Stimulated activated CD4-positive, alpha-beta T cell treated with anti-CD3 and anti-CD28 coated beads, Interleukin-4, amount 100 ng/mL, for 48 hours (primary cell): ENCODE data around the gene C1orf185.
"Not testable (repeated sequence)": the region's sequence is repeated elsewhere in the genome, so short reads cannot be mapped to it uniquely, and the experiment has no call there.

Experiments
- DNase-seq, 2 donors: peaks; one replicate each; pipeline ENCODE4 v3.0.0-alpha.2; 2020; ENCODE audit warnings: low read depth in 2 of 2

Gene C1orf185

GRCh38 chr1:51101976-51102375, at the start of gene C1orf185:
TSS of gene C1orf185 (plus strand) at chr1:51102228. CDS start at chr1:51102234, 6 bp downstream.
- no peak for DNase-seq

- no peak for DNase-seq
These were observed 43.2 kb upstream of the C1orf185 start for GRCh38 chr1:51058858-51059257.

- DNase-seq: no peak
These were observed 40.7 kb upstream of the C1orf185 start for GRCh38 chr1:51061231-51061918.

GRCh38 chr1:51063121-51063520, 38.9 kb upstream of the C1orf185 start:
- DNase-seq: no peak

GRCh38 chr1:51070011-51070410, 32.0 kb upstream of the C1orf185 start:
- DNase-seq: no peak

- DNase-seq: no peak
These were observed 31.4 kb upstream of the C1orf185 start for GRCh38 chr1:51070640-51071039.

GRCh38 chr1:51071291-51072042, 30.6 kb upstream of the C1orf185 start:
- DNase-seq: no peak

GRCh38 chr1:51072043-51072439, 30.0 kb upstream of the C1orf185 start:
- DNase-seq: no peak

GRCh38 chr1:51072651-51073050, 29.4 kb upstream of the C1orf185 start:
- no peak for DNase-seq

- DNase-seq: no peak
These were observed 28.6 kb upstream of the C1orf185 start for GRCh38 chr1:51073456-51073855.

GRCh38 chr1:51086496-51087271, 15.3 kb upstream of the C1orf185 start:
- DNase-seq: no peak

- no peak for DNase-seq
These were observed 13.6 kb upstream of the C1orf185 start for GRCh38 chr1:51088474-51088873.

GRCh38 chr1:51093581-51093980, 8.4 kb upstream of the C1orf185 start:
- DNase-seq: no peak

GRCh38 chr1:51097171-51097570, 4.9 kb upstream of the C1orf185 start:
- DNase-seq: no peak

- no peak for DNase-seq
These were observed 1.7 kb upstream of the C1orf185 start for GRCh38 chr1:51100264-51100880.

GRCh38 chr1:51114137-51114536, 12.1 kb downstream of the C1orf185 start:
- DNase-seq: no peak

GRCh38 chr1:51115714-51116404, 13.8 kb downstream of the C1orf185 start:
- DNase-seq: no peak

- no peak for DNase-seq
These were observed 17.3 kb downstream of the C1orf185 start for GRCh38 chr1:51119331-51119730.

- DNase-seq: no peak
These were observed 18.6 kb downstream of the C1orf185 start for GRCh38 chr1:51120629-51121028.

- not testable (repeated sequence) for DNase-seq
These were observed 25.1 kb downstream of the C1orf185 start for GRCh38 chr1:51127152-51127551.

- no peak for DNase-seq
These were observed 29.2 kb downstream of the C1orf185 start for GRCh38 chr1:51131185-51131584.
